Activated naive CD8-positive, alpha-beta T cell treated with anti-CD3 and anti-CD28 coated beads for 36 hours (primary cell): ENCODE data around the gene SV2B. TPM values are rescaled to one million over a fixed set of nuclear protein-coding genes. Genes with fewer than 3 reads are reported as not detected.
"Not testable (repeated sequence)": the region's sequence is repeated elsewhere in the genome, so short reads cannot be mapped to it uniquely, and the experiment has no call there.

Experiments
- DNase-seq: peaks from one replicate; pipeline ENCODE4 v3.0.0; 2021
- H3K27ac Mint-ChIP-seq: one replicate; pipeline ENCODE4 v1.8.0; 2022; ENCODE audit warnings: mild to moderate bottlenecking, moderate library complexity, mixed read lengths
- H3K27me3 Mint-ChIP-seq: one replicate; pipeline ENCODE4 v1.8.0; 2022; ENCODE audit warnings: mild to moderate bottlenecking, mixed read lengths
- H3K36me3 Mint-ChIP-seq: one replicate; pipeline ENCODE4 v1.8.0; 2021; ENCODE audit warnings: mild to moderate bottlenecking, mixed read lengths
- H3K4me1 Mint-ChIP-seq: one replicate; pipeline ENCODE4 v1.8.0; 2021; ENCODE audit warnings: mixed read lengths
- H3K4me3 Mint-ChIP-seq: one replicate; pipeline ENCODE4 v1.8.0; 2022; ENCODE audit warnings: mild to moderate bottlenecking, moderate library complexity, mixed read lengths
- H3K9me3 Mint-ChIP-seq: one replicate; pipeline ENCODE4 v1.8.0; 2022; ENCODE audit warnings: mixed read lengths
- total RNA-seq, 2 experiments: library from RNA; stranded (reverse); gene quantifications; one replicate each; pipeline ENCODE4 v1.2.3, GENCODE V29; 2021

Gene SV2B
- total RNA-seq, 2 experiments from 2014 or later: 0.06 to 0.08 TPM

DNA sequence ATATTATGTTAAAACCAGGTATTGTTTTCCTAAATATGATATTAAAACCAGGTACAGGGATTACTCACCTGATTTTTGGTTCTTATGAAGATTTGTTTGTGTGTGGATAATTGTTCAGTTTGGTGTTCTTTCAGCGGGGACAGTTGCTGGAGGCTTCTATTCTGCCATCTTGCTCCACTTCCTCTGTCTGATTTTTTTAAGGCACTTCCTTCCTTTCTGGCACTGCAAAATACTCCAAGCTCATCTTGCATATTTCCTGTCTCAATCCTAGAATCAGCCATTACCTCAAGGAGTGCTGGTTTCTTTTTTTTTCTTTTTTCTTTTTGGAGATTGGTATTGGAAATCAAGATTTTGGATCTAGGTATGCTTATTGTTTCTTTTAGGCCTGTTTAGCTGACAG, 229.9 kb downstream of the SV2B start:
- Mint-ChIP-seq H3K27me3 (no peaks in the 10 kb centered on the region), H3K36me3 (peaks cover 2% of the 10 kb centered on the region), H3K4me3 (no peak overlapping the region), H3K9me3 (peaks cover 13% of the 10 kb centered on the region), H3K4me1 (peaks cover 7% of the 10 kb centered on the region), H3K27ac (no peak overlapping the region)
- DNase-seq: no peak

DNA sequence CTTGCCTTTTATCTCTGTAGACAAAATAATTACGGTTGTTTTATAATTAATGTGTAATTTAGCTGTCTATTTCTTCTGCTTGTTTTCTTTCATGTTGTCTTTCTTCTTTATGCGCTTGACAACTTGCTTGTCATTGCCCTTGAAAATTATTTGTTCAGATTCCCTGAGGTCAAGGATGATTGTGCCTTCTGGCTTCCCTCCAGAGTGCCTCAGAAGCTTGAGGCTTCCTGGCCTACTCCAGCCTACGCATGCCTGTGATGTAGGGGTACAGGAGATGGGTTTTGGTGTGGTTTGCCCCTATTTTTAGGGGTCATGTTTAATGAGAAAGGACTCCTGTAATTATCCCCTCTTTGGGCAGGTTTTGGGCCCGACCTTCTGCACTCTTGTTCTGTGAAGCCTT, 231.5 kb downstream of the SV2B start:
- Mint-ChIP-seq H3K4me3 (no peak overlapping the region), H3K27me3 (no peaks in the 10 kb centered on the region), H3K36me3 (peaks cover 2% of the 10 kb centered on the region), H3K4me1 (peaks cover 8% of the 10 kb centered on the region), H3K9me3 (peaks cover 9% of the 10 kb centered on the region), H3K27ac (no peak overlapping the region)
- no peak for DNase-seq

DNA sequence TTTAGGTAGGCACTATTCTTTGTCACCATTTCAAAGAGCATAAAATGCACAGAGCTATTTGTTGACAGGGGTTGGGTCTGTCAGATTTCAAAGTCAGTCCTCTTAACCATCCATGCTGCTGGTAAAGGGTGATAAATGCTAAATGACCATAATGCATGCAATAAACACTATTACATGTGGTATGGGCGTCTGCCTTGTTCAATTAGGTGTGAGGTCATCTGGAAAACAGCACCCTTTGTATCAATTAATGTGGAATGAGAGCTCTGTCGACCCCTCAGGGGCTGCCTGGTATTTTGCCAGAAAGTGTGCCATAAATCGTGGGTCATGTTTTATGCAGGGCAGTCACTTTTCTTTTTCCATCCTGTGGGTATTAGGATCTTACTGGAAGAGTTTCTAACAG, 235.6 kb downstream of the SV2B start:
- no peaks in the 10 kb centered on the region for H3K9me3 Mint-ChIP-seq
- no peaks in the 10 kb centered on the region for H3K36me3 Mint-ChIP-seq
- H3K4me3 Mint-ChIP-seq: no peak overlapping the region
- no peak overlapping the region for H3K27ac Mint-ChIP-seq
- no peak for DNase-seq
- H3K4me1 Mint-ChIP-seq: peaks cover 9% of the 10 kb centered on the region
- no peaks in the 10 kb centered on the region for H3K27me3 Mint-ChIP-seq

DNA sequence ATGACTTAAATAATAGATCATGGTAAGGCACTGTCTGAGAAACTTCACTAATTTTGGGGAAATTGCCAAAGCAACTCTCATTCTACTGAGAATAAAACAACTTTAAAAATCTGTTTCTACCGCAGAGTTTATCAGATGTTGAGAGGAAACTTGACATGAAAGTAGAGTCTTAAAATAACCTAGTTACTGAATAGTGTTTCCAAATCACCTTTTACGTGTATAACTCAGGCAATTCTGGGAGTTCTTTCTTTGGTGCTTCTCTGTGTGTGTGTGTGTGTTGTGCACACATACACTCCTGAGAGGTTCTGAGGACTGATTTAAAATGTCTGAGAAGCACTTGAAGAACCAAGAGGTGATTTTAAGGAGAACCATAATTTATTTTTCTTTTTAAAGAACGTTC, 236.6 kb downstream of the SV2B start:
- H3K36me3 Mint-ChIP-seq: no peaks in the 10 kb centered on the region

DNA sequence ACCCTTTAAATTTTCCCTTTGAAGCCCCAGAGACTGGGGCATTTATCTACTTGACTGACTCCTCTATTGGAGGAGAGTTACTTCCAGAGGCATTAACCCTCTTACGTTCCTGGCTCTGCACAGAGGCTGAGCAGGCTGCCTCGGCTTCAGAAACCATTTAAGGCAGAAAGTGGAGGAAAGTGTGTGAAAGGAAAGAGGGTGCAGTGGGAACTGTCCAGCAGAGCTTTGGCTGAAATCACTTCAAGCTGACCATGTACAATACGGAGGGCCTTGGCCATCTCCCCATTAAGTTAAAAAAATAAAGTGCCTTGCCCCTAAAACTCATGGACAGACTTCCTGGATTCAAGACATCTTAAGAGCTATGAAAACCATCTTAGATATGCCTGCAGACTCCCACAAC, 238.7 kb downstream of the SV2B start:
- no peaks in the 10 kb centered on the region for H3K36me3 Mint-ChIP-seq
- no peak overlapping the region for H3K27ac Mint-ChIP-seq
- peaks cover 12% of the 10 kb centered on the region for H3K4me1 Mint-ChIP-seq
- H3K4me3 Mint-ChIP-seq: no peak overlapping the region
- no peak for DNase-seq
- H3K9me3 Mint-ChIP-seq: no peaks in the 10 kb centered on the region
- H3K27me3 Mint-ChIP-seq: peaks cover 3% of the 10 kb centered on the region

More for the DNA sequence above, 236.6 kb downstream of the SV2B start:
- no peak overlapping the region for H3K4me3 Mint-ChIP-seq
- no peak for DNase-seq
- H3K9me3 Mint-ChIP-seq: no peaks in the 10 kb centered on the region
- H3K27ac Mint-ChIP-seq: no peak overlapping the region
- H3K27me3 Mint-ChIP-seq: no peaks in the 10 kb centered on the region
- H3K4me1 Mint-ChIP-seq: peaks cover 9% of the 10 kb centered on the region

DNA sequence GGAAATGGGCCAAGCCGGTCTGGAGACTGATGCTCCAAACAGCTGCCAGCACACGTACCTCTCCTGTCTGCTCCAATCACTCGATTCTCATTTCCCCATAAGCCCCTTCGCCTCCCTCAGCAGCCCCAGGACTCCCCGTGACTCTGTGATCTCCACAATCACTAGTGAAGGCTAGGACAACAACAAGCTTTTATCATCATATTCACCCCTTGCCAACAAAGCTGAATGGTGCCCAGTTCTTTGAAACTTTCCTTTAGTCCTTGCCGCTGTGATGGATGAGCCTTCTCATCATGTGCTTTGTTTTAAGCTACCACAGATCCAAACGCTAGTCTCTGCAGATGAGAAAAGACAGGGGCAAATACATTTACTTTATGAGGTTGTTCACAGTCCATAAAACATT, 242.0 kb downstream of the SV2B start:
- Mint-ChIP-seq H3K4me1 (peaks cover 5% of the 10 kb centered on the region), H3K9me3 (peaks cover 2% of the 10 kb centered on the region), H3K4me3 (no peak overlapping the region), H3K36me3 (no peaks in the 10 kb centered on the region), H3K27ac (no peak overlapping the region), H3K27me3 (peaks cover 7% of the 10 kb centered on the region)
- no peak for DNase-seq

DNA sequence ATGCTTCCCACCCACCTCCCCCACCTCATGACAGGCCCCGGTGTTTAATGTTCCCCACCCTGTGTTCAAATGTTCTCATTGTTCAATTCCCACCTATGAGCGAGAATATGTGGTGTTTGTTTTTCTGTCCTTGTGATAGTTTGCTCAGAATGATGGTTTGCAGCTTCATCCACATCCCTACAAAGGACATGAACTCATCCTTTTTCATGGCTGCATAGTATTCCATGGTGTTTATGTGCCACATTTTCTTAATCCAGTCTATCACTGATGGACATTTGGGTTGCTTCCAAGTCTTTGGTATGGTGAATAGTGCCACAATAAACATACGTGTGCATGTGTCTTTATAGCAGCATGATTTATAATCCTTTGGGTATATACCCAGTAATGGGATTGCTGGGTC, 244.9 kb downstream of the SV2B start:
- H3K27me3 Mint-ChIP-seq, H3K27ac Mint-ChIP-seq, H3K4me3 Mint-ChIP-seq, H3K9me3 Mint-ChIP-seq, H3K36me3 Mint-ChIP-seq, DNase-seq: not testable (repeated sequence)
- peaks cover 15% of the 10 kb centered on the region for H3K4me1 Mint-ChIP-seq

DNA sequence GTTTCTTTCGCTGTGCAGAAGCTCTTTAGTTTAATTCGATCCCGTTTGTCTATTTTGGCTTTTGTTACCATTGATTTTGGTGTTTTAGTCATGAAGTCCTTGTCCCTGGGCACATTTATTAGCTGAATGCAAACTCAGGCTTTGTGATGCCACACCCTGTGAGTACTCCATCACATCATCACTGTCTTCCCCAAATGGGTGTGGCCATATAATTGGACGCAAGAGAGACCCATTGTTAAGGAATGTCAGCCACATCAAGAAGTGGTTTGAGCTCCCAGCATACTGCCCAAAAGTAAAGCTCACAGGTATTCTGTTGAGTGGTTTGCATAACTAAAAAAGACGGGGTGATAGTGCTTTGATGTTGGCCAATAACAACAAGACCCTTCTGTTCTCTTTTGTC, 245.7 kb downstream of the SV2B start:
- DNase-seq: no peak

DNA sequence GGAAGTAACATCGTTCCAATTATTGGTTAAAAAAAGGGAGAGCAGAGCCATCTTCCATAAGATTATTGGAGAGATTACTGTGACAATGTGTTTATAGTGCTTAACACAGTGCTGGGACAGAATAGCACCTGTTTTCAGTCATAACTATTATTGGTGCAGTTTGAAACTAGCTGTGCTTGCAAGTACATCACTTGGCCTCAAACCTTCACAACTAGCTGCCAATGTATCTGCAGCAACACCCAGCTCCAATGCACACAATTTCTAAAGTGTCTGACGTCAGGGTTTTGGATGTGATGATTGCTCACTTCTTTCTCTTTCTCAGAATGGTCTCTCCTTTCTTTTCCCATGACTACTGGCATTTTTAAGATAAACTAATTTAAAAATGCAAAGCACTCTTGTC, 246.2 kb downstream of the SV2B start:
- DNase-seq: no peak
- Mint-ChIP-seq H3K27ac (no peak overlapping the region), H3K9me3 (peaks cover 2% of the 10 kb centered on the region), H3K4me1 (peaks cover 17% of the 10 kb centered on the region), H3K36me3 (no peaks in the 10 kb centered on the region), H3K4me3 (no peak overlapping the region), H3K27me3 (peaks cover 7% of the 10 kb centered on the region)

More for the DNA sequence above, 245.7 kb downstream of the SV2B start:
- H3K27me3 Mint-ChIP-seq: peaks cover 7% of the 10 kb centered on the region
- no peak overlapping the region for H3K4me3 Mint-ChIP-seq
- no peaks in the 10 kb centered on the region for H3K36me3 Mint-ChIP-seq
- H3K27ac Mint-ChIP-seq: no peak overlapping the region
- peaks cover 17% of the 10 kb centered on the region for H3K4me1 Mint-ChIP-seq
- peaks cover 2% of the 10 kb centered on the region for H3K9me3 Mint-ChIP-seq

DNA sequence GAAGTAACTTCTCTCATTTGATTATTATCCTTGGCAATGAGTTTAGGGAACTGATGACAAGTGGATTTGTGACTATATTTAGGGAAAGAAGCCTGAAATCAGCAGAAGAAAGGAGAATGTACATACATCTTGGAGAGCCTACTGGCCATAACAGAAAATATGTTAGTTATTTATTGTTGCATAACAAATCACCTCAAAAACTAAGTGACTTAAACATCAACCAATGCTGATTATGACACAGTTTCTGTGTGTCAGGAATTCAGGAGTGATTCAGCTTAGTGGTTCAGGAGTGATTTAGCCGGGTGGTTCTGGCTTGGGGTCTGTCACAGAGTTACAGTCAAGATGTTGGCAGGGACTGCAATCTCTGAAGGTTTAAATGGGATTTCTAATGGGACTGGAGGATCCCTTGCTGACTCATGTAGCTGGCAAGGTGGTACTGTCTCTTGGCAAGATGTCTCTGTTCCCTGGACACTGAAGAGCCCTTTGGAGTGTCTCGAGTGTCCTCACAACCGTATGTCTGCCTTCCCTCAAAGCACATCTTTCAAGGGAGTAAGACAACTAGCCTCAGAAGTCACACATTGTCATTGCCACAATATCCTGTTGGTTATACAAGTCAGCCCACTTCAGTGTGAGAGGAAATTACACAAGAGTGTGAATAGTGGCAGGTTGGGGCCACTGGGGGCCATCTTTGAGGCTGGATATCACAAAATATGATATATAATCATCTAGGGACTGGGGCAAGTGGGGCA, 248.9 kb downstream of the SV2B start:
- H3K4me3 Mint-ChIP-seq: no peak overlapping the region
- H3K27ac Mint-ChIP-seq: no peak overlapping the region
- H3K4me1 Mint-ChIP-seq: peaks cover 14% of the 10 kb centered on the region
- H3K27me3 Mint-ChIP-seq: peaks cover 4% of the 10 kb centered on the region
- no peak for DNase-seq
- H3K36me3 Mint-ChIP-seq: no peaks in the 10 kb centered on the region
- peaks cover 2% of the 10 kb centered on the region for H3K9me3 Mint-ChIP-seq

Other genes starting within 250 kb of the SV2B start
- gene FURIN, start 231.7 kb upstream of the SV2B start, total RNA-seq: 10 to 100 TPM; 76.9 to 83.7 TPM
- 1 to 10 TPM; 2.1 to 2.5 TPM for gene FES, start 215.8 kb upstream of the SV2B start, total RNA-seq
- 10 to 100 TPM; 69.1 to 74.1 TPM for gene MAN2A2, start 197.0 kb upstream of the SV2B start, total RNA-seq
- gene HDDC3, start 167.7 kb upstream of the SV2B start, total RNA-seq: 10 to 100 TPM; 38.4 to 44.3 TPM
- gene UNC45A, start 165.0 kb upstream of the SV2B start, total RNA-seq: 10 to 100 TPM; 62.7 to 65.5 TPM
- gene RCCD1, start 145.4 kb upstream of the SV2B start, total RNA-seq: 10 to 100 TPM; 23.3 to 23.6 TPM
- 10 to 100 TPM; 89.2 to 90.3 TPM for gene PRC1, start 105.7 kb upstream of the SV2B start, total RNA-seq
- gene VPS33B, start 77.7 kb upstream of the SV2B start, total RNA-seq: 10 to 100 TPM; 17.2 to 23.3 TPM